ENCODE measurements around the gene C9. TPM values are rescaled to one million over a fixed set of nuclear protein-coding genes. Genes with fewer than 3 reads are reported as not detected.
"Not testable (repeated sequence)": the region's sequence is repeated elsewhere in the genome, so short reads cannot be mapped to it uniquely, and the experiment has no call there.

Gene C9
- total RNA-seq, 1 donor from 2014 or later: not detected

DNA sequence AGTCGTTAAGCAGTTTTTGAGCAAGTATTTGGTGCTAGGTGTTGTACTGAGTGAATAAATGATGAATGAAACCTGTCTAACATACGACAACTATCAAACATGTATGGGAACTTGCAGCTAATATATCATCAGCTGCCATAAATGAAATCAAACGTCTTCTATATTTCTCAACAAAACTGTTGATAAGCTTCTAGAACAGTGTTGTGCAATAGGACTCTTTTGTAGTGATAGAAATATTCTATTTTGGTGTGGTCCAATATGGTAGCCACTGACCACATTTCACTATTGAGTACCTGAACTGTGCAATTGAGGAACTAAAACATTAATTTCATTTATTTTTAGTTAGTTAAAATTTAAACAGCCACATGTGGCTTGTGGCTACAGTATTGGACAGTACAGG is 128.6 kb downstream of the C9 start:
- no peak overlapping the region for H3K27ac Mint-ChIP-seq
- H3K27me3 Mint-ChIP-seq: no peaks in the 10 kb centered on the region
- no peak overlapping the region for H3K4me3 Mint-ChIP-seq (ENCODE audit: low read depth)
- TF ChIP-seq, protein P1, sequence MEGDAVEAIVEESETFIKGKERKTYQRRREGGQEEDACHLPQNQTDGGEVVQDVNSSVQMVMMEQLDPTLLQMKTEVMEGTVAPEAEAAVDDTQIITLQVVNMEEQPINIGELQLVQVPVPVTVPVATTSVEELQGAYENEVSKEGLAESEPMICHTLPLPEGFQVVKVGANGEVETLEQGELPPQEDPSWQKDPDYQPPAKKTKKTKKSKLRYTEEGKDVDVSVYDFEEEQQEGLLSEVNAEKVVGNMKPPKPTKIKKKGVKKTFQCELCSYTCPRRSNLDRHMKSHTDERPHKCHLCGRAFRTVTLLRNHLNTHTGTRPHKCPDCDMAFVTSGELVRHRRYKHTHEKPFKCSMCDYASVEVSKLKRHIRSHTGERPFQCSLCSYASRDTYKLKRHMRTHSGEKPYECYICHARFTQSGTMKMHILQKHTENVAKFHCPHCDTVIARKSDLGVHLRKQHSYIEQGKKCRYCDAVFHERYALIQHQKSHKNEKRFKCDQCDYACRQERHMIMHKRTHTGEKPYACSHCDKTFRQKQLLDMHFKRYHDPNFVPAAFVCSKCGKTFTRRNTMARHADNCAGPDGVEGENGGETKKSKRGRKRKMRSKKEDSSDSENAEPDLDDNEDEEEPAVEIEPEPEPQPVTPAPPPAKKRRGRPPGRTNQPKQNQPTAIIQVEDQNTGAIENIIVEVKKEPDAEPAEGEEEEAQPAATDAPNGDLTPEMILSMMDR (IDR thresholded peaks at IDR 0.05; ENCODE audit: unreplicated experiment): no peak
- H3K4me1 Mint-ChIP-seq (ENCODE audit: low read depth): peaks cover 11% of the 10 kb centered on the region
- DNase-seq (ENCODE audit: low spot score, unreplicated experiment): no peak
- H3K9me3 Mint-ChIP-seq (ENCODE audit: low read depth): peaks cover 20% of the 10 kb centered on the region
- peaks cover 6% of the 10 kb centered on the region for H3K36me3 Mint-ChIP-seq (ENCODE audit: insufficient read depth)

DNA sequence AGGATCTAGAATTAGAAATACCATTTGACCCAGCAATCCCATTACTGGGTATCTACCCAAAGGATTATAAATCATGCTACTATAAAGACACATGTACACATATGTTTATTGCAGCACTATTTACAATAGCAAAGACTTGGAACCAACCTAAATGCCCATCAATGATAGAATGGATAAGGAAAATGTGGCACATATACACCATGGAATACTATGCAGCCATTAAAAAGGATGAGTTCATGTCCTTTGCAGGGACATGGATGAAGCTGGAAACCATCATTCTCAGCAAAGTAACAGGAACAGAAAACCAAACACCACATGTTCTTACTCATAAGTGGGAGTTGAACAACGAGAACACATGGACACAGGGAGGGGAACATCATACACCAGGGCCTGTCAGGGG is 129.8 kb downstream of the C9 start:
- H3K27me3 Mint-ChIP-seq; H3K4me3 Mint-ChIP-seq (ENCODE audit: low read depth); DNase-seq (ENCODE audit: low spot score, unreplicated experiment); H3K36me3 Mint-ChIP-seq (ENCODE audit: insufficient read depth); H3K27ac Mint-ChIP-seq: not testable (repeated sequence)
- H3K9me3 Mint-ChIP-seq (ENCODE audit: low read depth): peaks cover 11% of the 10 kb centered on the region
- peaks cover 11% of the 10 kb centered on the region for H3K4me1 Mint-ChIP-seq (ENCODE audit: low read depth)

Other genes with a start within 250 kb of the C9 start
- gene FYB1, start 144.9 kb downstream of the C9 start, total RNA-seq: not detected in 2 replicates
- gene DAB2, start 60.5 kb upstream of the C9 start, total RNA-seq: 43.9 and 46.0 TPM in 2 replicates

All from progenitor cell of endocrine pancreas (in vitro differentiated cells).